Omental fat pad (tissue), 4 donors: ENCODE results near the gene ECE1. TPM values are rescaled to one million over a fixed set of nuclear protein-coding genes. Genes with fewer than 3 reads are reported as not detected.
"Not testable (repeated sequence)": the region's sequence is repeated elsewhere in the genome, so short reads cannot be mapped to it uniquely, and the experiment has no call there.

Source experiments
- ATAC-seq: fragments of 150-250 bp; one replicate; pipeline ENCODE4 v1.9.1; 2016; ENCODE audit warnings: mild to moderate bottlenecking, moderate library complexity; ENCODE audit not compliant: low FRiP score
- DNase-seq: peaks from one replicate; pipeline ENCODE4 v3.0.0-alpha.2; 2019; ENCODE audit warnings: low spot score
- CTCF ChIP-seq, 3 donors: fragments of 450-650 bp; IDR thresholded peaks; one replicate each; pipeline ENCODE4 v1.5.1; 2016 to 2017; ENCODE audit warnings: antibody characterized with exemption in 3 of 3, mild to moderate bottlenecking in 3 of 3, moderate library complexity in 2 of 3
- total RNA-seq, 4 donors: library from RNA; depleted of rRNA; stranded (reverse); fragments of >200 nt; gene quantifications; one replicate each; pipeline ENCODE4 v1.1.0, GENCODE V29; 2016

Gene ECE1
- total RNA-seq, 4 donors from 2014 or later = 43.5 to 158 (median 114) TPM

- ATAC-seq (no peak), DNase-seq (no peak)
- TF ChIP-seq CTCF (IDR thresholded peaks at IDR 0.05) = no peak
These were observed 6.7 kb downstream of the ECE1 start for GRCh38 chr1:21283524-21283923.

GRCh38 chr1:21282020-21282419, 8.2 kb downstream of the ECE1 start:
- not testable (repeated sequence) for DNase-seq, ATAC-seq

- TF ChIP-seq CTCF (IDR thresholded peaks at IDR 0.05) = no peak
- no peak for DNase-seq
- ATAC-seq = no peak
These were observed 9.8 kb downstream of the ECE1 start for GRCh38 chr1:21280482-21280881.

- no peak for DNase-seq
- TF ChIP-seq CTCF (IDR thresholded peaks at IDR 0.05) = no peak
- ATAC-seq = peak; percentile 42
These were observed 10.2 kb downstream of the ECE1 start for GRCh38 chr1:21280011-21280471.

- ATAC-seq (no peak), DNase-seq (no peak)
- TF ChIP-seq CTCF (IDR thresholded peaks at IDR 0.05) = no peak
These were observed 11.1 kb downstream of the ECE1 start for GRCh38 chr1:21278860-21279845.

- no peak for ATAC-seq
- no peak for DNase-seq
- no peak for TF ChIP-seq CTCF (IDR thresholded peaks at IDR 0.05)
These were observed 11.9 kb downstream of the ECE1 start for GRCh38 chr1:21278208-21278859.

- DNase-seq (no peak), ATAC-seq (no peak)
- no peak for TF ChIP-seq CTCF (IDR thresholded peaks at IDR 0.05)
These were observed 13.1 kb downstream of the ECE1 start for GRCh38 chr1:21277180-21277579.
